ENCODE measurements around the gene SEMA7A.
"Not testable (repeated sequence)": the region's sequence is repeated elsewhere in the genome, so short reads cannot be mapped to it uniquely, and the experiment has no call there.

SEMA7A gene

GRCh38 chr15:74397239-74398068 is 36.3 kb downstream of the SEMA7A start:
- DNase-seq = no peak

GRCh38 chr15:74396445-74397238 is 37.1 kb downstream of the SEMA7A start:
- no peak for DNase-seq

- DNase-seq = no peak
These were observed 37.7 kb downstream of the SEMA7A start for GRCh38 chr15:74396146-74396438.

- no peak for DNase-seq
These were observed 38.2 kb downstream of the SEMA7A start for GRCh38 chr15:74395319-74396145.

- DNase-seq = no peak
These were observed 39.5 kb downstream of the SEMA7A start for GRCh38 chr15:74394090-74394846.

GRCh38 chr15:74393423-74393822 is 40.3 kb downstream of the SEMA7A start:
- DNase-seq = no peak

GRCh38 chr15:74392902-74393301 is 40.9 kb downstream of the SEMA7A start:
- no peak for DNase-seq

GRCh38 chr15:74392451-74392830 is 41.3 kb downstream of the SEMA7A start:
- no peak for DNase-seq

- no peak for DNase-seq
These were observed 41.9 kb downstream of the SEMA7A start for GRCh38 chr15:74391582-74392450.

GRCh38 chr15:74390647-74391288 is 43.0 kb downstream of the SEMA7A start:
- no peak for DNase-seq

- not testable (repeated sequence) for DNase-seq
These were observed 43.6 kb downstream of the SEMA7A start for GRCh38 chr15:74390049-74390646.

GRCh38 chr15:74389241-74390048 is 44.3 kb downstream of the SEMA7A start:
- DNase-seq = no peak

GRCh38 chr15:74388363-74388951 is 45.3 kb downstream of the SEMA7A start:
- DNase-seq = no peak

- no peak for DNase-seq
These were observed 46.0 kb downstream of the SEMA7A start for GRCh38 chr15:74387621-74388362.

- no peak for DNase-seq
These were observed 46.6 kb downstream of the SEMA7A start for GRCh38 chr15:74387141-74387541.

- no peak for DNase-seq
These were observed 47.1 kb downstream of the SEMA7A start for GRCh38 chr15:74386496-74387140.

- no peak for DNase-seq
These were observed 48.0 kb downstream of the SEMA7A start for GRCh38 chr15:74385733-74386132.
